ENCODE results near the gene FRS3. TPM values are rescaled to one million over a fixed set of nuclear protein-coding genes. Genes with fewer than 3 reads are reported as not detected.
A peak's percentile ranks its signal among the peaks of the same experiment; 100 is the strongest.

The FRS3 gene
- total and polyA plus RNA-seq, 2 experiments from 2014 or later, result 1.3 to 3.3 TPM

GRCh38 chr6:41723530-41724227 is 56.0 kb downstream of the FRS3 start:
- Mint-ChIP-seq H3K27me3 (ENCODE audit: insufficient read depth, low read depth, poor library complexity) (peaks cover 5% of the 10 kb centered on the region), H3K4me1 (peaks cover 24% of the 10 kb centered on the region), H3K9me3 (no peaks in the 10 kb centered on the region), H3K27ac (peak overlapping the region; percentile 56), H3K4me3 (no peak overlapping the region), H3K36me3 (ENCODE audit: low read depth) (no peaks in the 10 kb centered on the region)
- TF ChIP-seq, protein P1, sequence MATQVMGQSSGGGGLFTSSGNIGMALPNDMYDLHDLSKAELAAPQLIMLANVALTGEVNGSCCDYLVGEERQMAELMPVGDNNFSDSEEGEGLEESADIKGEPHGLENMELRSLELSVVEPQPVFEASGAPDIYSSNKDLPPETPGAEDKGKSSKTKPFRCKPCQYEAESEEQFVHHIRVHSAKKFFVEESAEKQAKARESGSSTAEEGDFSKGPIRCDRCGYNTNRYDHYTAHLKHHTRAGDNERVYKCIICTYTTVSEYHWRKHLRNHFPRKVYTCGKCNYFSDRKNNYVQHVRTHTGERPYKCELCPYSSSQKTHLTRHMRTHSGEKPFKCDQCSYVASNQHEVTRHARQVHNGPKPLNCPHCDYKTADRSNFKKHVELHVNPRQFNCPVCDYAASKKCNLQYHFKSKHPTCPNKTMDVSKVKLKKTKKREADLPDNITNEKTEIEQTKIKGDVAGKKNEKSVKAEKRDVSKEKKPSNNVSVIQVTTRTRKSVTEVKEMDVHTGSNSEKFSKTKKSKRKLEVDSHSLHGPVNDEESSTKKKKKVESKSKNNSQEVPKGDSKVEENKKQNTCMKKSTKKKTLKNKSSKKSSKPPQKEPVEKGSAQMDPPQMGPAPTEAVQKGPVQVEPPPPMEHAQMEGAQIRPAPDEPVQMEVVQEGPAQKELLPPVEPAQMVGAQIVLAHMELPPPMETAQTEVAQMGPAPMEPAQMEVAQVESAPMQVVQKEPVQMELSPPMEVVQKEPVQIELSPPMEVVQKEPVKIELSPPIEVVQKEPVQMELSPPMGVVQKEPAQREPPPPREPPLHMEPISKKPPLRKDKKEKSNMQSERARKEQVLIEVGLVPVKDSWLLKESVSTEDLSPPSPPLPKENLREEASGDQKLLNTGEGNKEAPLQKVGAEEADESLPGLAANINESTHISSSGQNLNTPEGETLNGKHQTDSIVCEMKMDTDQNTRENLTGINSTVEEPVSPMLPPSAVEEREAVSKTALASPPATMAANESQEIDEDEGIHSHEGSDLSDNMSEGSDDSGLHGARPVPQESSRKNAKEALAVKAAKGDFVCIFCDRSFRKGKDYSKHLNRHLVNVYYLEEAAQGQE (IDR thresholded peaks at IDR 0.05; ENCODE audit: unreplicated experiment), result no peak
- TF ChIP-seq POLR2AphosphoS5 (IDR thresholded peaks at IDR 0.05; ENCODE audit: low read depth), result no peak
- no peak for TF ChIP-seq STAT1 (IDR thresholded peaks at IDR 0.05; ENCODE audit: unreplicated experiment)
- TF ChIP-seq, protein P2, sequence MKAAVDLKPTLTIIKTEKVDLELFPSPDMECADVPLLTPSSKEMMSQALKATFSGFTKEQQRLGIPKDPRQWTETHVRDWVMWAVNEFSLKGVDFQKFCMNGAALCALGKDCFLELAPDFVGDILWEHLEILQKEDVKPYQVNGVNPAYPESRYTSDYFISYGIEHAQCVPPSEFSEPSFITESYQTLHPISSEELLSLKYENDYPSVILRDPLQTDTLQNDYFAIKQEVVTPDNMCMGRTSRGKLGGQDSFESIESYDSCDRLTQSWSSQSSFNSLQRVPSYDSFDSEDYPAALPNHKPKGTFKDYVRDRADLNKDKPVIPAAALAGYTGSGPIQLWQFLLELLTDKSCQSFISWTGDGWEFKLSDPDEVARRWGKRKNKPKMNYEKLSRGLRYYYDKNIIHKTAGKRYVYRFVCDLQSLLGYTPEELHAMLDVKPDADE (IDR thresholded peaks at IDR 0.05), result no peak
- Histone ChIP-seq H3K4me1 (ENCODE audit: insufficient read depth) (peaks cover 8% of the 10 kb centered on the region), H2AFZ (peak overlapping the region; percentile 95), H4K20me1 (replicated peaks; ENCODE audit: insufficient read depth) (no peaks in the 10 kb centered on the region), H3K27me3 (ENCODE audit: insufficient read depth) (no peaks in the 10 kb centered on the region), H3K9me2 (ENCODE audit: insufficient read depth) (no peaks in the 10 kb centered on the region), H3K27ac (ENCODE audit: low read depth) (no peak overlapping the region), H3K4me2 (no peak overlapping the region; the same call in 1 of the 2 replicates), H3K4me3 (no peak overlapping the region), H3K36me3 (ENCODE audit: insufficient read depth) (no peaks in the 10 kb centered on the region), H3F3A (replicated peaks; ENCODE audit: low read depth) (no peaks in the 10 kb centered on the region), H3K79me2 (replicated peaks; ENCODE audit: insufficient read depth) (no peaks in the 10 kb centered on the region)
- peak; percentile 90 for ATAC-seq
- DNase-seq (ENCODE audit: low spot score), result peak; percentile 65

DNA sequence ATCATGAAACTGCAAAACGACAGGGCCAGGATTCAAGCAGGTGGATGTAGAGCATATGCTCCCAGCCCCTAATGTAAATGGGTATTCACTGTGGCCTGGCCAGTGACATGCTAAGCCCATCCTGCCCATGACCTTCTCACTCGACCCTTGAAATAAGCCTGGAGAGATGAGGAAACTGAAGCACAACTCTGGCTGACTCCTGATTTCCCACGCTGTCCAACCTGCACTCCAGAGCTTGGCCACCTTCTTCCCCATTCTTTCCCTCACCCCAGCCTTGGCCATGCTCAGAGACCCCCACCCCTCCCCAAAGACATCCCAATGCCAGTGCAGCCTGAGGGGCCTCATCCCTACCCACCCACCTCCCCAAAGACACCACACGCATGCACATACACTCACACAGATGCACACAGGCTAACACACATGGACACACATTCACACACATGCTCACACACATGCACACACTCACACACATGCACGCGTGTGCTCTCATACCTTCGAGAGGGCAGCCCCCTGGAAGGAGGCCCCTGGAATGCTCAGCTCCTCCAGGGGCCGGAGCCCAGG is 56.7 kb downstream of the FRS3 start:
- H4K20me1 ChIP-seq (replicated peaks; ENCODE audit: insufficient read depth), result no peaks in the 10 kb centered on the region
- DNase-seq (ENCODE audit: low spot score) (no peak), ATAC-seq (no peak)
- Mint-ChIP-seq H3K36me3 (ENCODE audit: low read depth) (no peaks in the 10 kb centered on the region), H3K9me3 (no peaks in the 10 kb centered on the region), H3K27me3 (ENCODE audit: insufficient read depth, low read depth, poor library complexity) (peaks cover 3% of the 10 kb centered on the region), H3K27ac (no peak overlapping the region), H3K4me3 (no peak overlapping the region), H3K4me1 (peaks cover 18% of the 10 kb centered on the region)
- no peaks in the 10 kb centered on the region for H3K36me3 ChIP-seq (ENCODE audit: insufficient read depth)
- H3K27me3 ChIP-seq (ENCODE audit: insufficient read depth), result no peaks in the 10 kb centered on the region
- no peaks in the 10 kb centered on the region for H3K9me2 ChIP-seq (ENCODE audit: insufficient read depth)
- no peak overlapping the region for H3K27ac ChIP-seq (ENCODE audit: low read depth)
- peaks cover 8% of the 10 kb centered on the region for H3K4me1 ChIP-seq (ENCODE audit: insufficient read depth)
- H3F3A ChIP-seq (replicated peaks; ENCODE audit: low read depth), result no peaks in the 10 kb centered on the region
- H3K4me2 ChIP-seq, result no peak overlapping the region; the same call in 1 of the 2 replicates
- H2AFZ ChIP-seq, result peak overlapping the region; percentile 95; the same call in 1 of the 2 replicates
- no peak overlapping the region for H3K4me3 ChIP-seq
- H3K79me2 ChIP-seq (replicated peaks; ENCODE audit: insufficient read depth), result no peaks in the 10 kb centered on the region
- TF ChIP-seq, protein P2 (IDR thresholded peaks at IDR 0.05), result no peak
- TF ChIP-seq JUNB (IDR thresholded peaks at IDR 0.05; ENCODE audit: unreplicated experiment), result no peak
- no peak for TF ChIP-seq EZH2 (IDR thresholded peaks at IDR 0.05; ENCODE audit: low read depth, unreplicated experiment)
- TF ChIP-seq, protein P1 (IDR thresholded peaks at IDR 0.05; ENCODE audit: unreplicated experiment), result no peak
- TF ChIP-seq ZNF114 (CRISPR knock-in tag; IDR thresholded peaks at IDR 0.05), result no peak
- TF ChIP-seq CREB1 (CRISPR knock-in tag; IDR thresholded peaks at IDR 0.05; ENCODE audit: low read depth), result no peak
- no peak for TF ChIP-seq POLR2AphosphoS5 (IDR thresholded peaks at IDR 0.05; ENCODE audit: low read depth)
- no peak for TF ChIP-seq STAT1 (IDR thresholded peaks at IDR 0.05; ENCODE audit: unreplicated experiment)

Measured in GM23338 (cell line).